ENCODE results near the gene P4HA3. TPM values are rescaled to one million over a fixed set of nuclear protein-coding genes. Genes with fewer than 3 reads are reported as not detected.
"Not testable (repeated sequence)": the region's sequence is repeated elsewhere in the genome, so short reads cannot be mapped to it uniquely, and the experiment has no call there.

The P4HA3 gene
- total RNA-seq, result 32.4 and 40.7 TPM in 2 replicates

GRCh38 chr11:74311352-74311926 lies at the start of gene P4HA3:
TSS of gene P4HA3 (minus strand) at chr11:74311640. CDS start at chr11:74311611, 29 bp downstream.
- no peak for DNase-seq (ENCODE audit: low read depth, low spot score)

- DNase-seq (ENCODE audit: low read depth, low spot score), result no peak
Observed at GRCh38 chr11:74357449-74357848, 46.0 kb upstream of the P4HA3 start.

- DNase-seq (ENCODE audit: low read depth, low spot score), result no peak
Observed at GRCh38 chr11:74355626-74356025, 44.2 kb upstream of the P4HA3 start.

- no peak for DNase-seq (ENCODE audit: low read depth, low spot score)
Observed at GRCh38 chr11:74354036-74354435, 42.6 kb upstream of the P4HA3 start.

GRCh38 chr11:74347381-74347780 lies 35.9 kb upstream of the P4HA3 start:
- DNase-seq (ENCODE audit: low read depth, low spot score), result no peak

- DNase-seq (ENCODE audit: low read depth, low spot score), result no peak
Observed at GRCh38 chr11:74345420-74345819, 34.0 kb upstream of the P4HA3 start.

GRCh38 chr11:74341921-74342320 lies 30.5 kb upstream of the P4HA3 start:
- DNase-seq (ENCODE audit: low read depth, low spot score), result peak; percentile 45

GRCh38 chr11:74339619-74340018 lies 28.2 kb upstream of the P4HA3 start:
- no peak for DNase-seq (ENCODE audit: low read depth, low spot score)

- DNase-seq (ENCODE audit: low read depth, low spot score), result no peak
Observed at GRCh38 chr11:74338963-74339362, 27.5 kb upstream of the P4HA3 start.

- no peak for DNase-seq (ENCODE audit: low read depth, low spot score)
Observed at GRCh38 chr11:74333193-74333592, 21.8 kb upstream of the P4HA3 start.

- DNase-seq (ENCODE audit: low read depth, low spot score), result no peak
Observed at GRCh38 chr11:74332291-74332690, 20.9 kb upstream of the P4HA3 start.

GRCh38 chr11:74331000-74331399 lies 19.6 kb upstream of the P4HA3 start:
- DNase-seq (ENCODE audit: low read depth, low spot score), result not testable (repeated sequence)

GRCh38 chr11:74330075-74330858 lies 18.8 kb upstream of the P4HA3 start:
- peak; percentile 39 for DNase-seq (ENCODE audit: low read depth, low spot score)

- DNase-seq (ENCODE audit: low read depth, low spot score), result no peak
Observed at GRCh38 chr11:74327076-74327475, 15.6 kb upstream of the P4HA3 start.

- no peak for DNase-seq (ENCODE audit: low read depth, low spot score)
Observed at GRCh38 chr11:74326665-74327064, 15.2 kb upstream of the P4HA3 start.

GRCh38 chr11:74325649-74326645 lies 14.5 kb upstream of the P4HA3 start:
- DNase-seq (ENCODE audit: low read depth, low spot score), result peak; percentile 69

GRCh38 chr11:74322667-74323066 lies 11.2 kb upstream of the P4HA3 start:
- DNase-seq (ENCODE audit: low read depth, low spot score), result no peak

- DNase-seq (ENCODE audit: low read depth, low spot score), result peak; percentile 94
Observed at GRCh38 chr11:74321487-74322188, 10.2 kb upstream of the P4HA3 start.

- DNase-seq (ENCODE audit: low read depth, low spot score), result no peak
Observed at GRCh38 chr11:74320538-74320937, 9.1 kb upstream of the P4HA3 start.

- DNase-seq (ENCODE audit: low read depth, low spot score), result peak; percentile 88
Observed at GRCh38 chr11:74319139-74319816, 7.8 kb upstream of the P4HA3 start.
